HepG2 (cell line): ENCODE data around the gene TIAM2.

Source experiments
- ATF6 ChIP-seq: sonication (generic); formaldehyde crosslinking; conservative IDR thresholded peaks from 2 replicates; pipeline ENCODE4 v1.4.0; 2020; ENCODE audit warnings: missing genetic modification reagents
- NFIB ChIP-seq: sonication (generic); formaldehyde crosslinking; IDR thresholded peaks from 2 replicates; pipeline ENCODE4 v1.9.0; 2021; ENCODE audit warnings: missing genetic modification reagents, mild to moderate bottlenecking, borderline replicate concordance
- NFIC ChIP-seq: IDR thresholded peaks from 2 replicates; pipeline ENCODE4 v1.6.1; 2012; ENCODE audit warnings: mild to moderate bottlenecking, low read length, inconsistent platforms
- POLR2A ChIP-seq, 2 experiments: IDR thresholded peaks; 2 replicates each; pipeline ENCODE4 v1.6.1; 2011; ENCODE audit warnings: low read depth in 2 of 2, low read length in 2 of 2, mild to moderate bottlenecking in 1 of 2, moderate library complexity in 1 of 2; ENCODE audit not compliant: insufficient read depth in 1 of 2
- SP1 ChIP-seq, 2 experiments: fragments of 450-650 bp in 1 of 2; sonication (generic) in 1 of 2; formaldehyde crosslinking in 1 of 2; IDR thresholded peaks; 2 replicates each; pipeline versions ENCODE4 v1.4.0 to v1.6.1; 2016 to 2020; ENCODE audit warnings: missing genetic modification reagents in 1 of 2

- TF ChIP-seq SP1 (IDR thresholded peaks at IDR 0.05) (no peak), SP1 (CRISPR knock-in tag; IDR thresholded peaks at IDR 0.05) (no peak), NFIB (CRISPR knock-in tag) (no peak), POLR2A (IDR thresholded peaks at IDR 0.05; ENCODE audit: insufficient read depth in 1 of 2, low read depth in 2 of 2, low read length in 2 of 2) (no peak), ATF6 (CRISPR knock-in tag) (no peak), NFIC (no peak)
Observed at GRCh38 chr6:155303361-155303870, 308.3 kb downstream of the TIAM2 start.
